ENCODE measurements around the gene GLRX3. TPM values are rescaled to one million over a fixed set of nuclear protein-coding genes. Genes with fewer than 3 reads are reported as not detected.

The GLRX3 gene
- total RNA-seq, 1 experiment from 2014 or later = 188 TPM

DNA sequence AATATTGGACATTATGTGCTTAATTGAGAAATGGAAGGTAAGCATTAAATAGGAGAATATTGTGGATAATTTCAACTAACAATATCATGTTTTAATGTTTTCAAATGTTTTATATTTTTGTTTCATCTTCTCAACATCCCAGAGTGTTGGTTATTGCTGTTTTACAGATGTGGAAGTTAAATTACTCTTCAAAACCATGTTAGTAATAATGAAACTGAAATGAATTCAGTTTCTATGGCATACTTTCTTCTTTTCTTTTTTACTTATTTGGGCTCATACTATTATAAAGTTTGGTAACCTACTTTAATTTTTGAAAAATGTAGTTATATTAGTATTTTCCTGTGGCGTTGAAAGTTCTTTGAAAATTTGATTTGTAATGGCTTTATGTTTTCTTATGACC, 4.2 kb downstream of the GLRX3 start:
- DNase-seq (ENCODE audit: low read depth, low spot score) (no peak), ATAC-seq (no peak)
- peaks cover 4% of the 10 kb centered on the region; the same call in 1 of the 2 replicates for H3K36me3 ChIP-seq (ENCODE audit: control insufficient read depth, insufficient read depth, low read length)
- ChIA-PET CTCF (no interaction called here), POLR2A (no interaction called here)
- no peak overlapping the region; the same call in 1 of the 2 replicates for H3K27ac ChIP-seq (ENCODE audit: low read length)
- no peak for TF ChIP-seq TCF7L2 (IDR thresholded peaks at IDR 0.05; ENCODE audit: low read depth, low read length)
- TF ChIP-seq SIN3A (IDR thresholded peaks at IDR 0.05; ENCODE audit: borderline replicate concordance, insufficient read depth, low read depth, low read length) = no peak
- TF ChIP-seq, protein P1, sequence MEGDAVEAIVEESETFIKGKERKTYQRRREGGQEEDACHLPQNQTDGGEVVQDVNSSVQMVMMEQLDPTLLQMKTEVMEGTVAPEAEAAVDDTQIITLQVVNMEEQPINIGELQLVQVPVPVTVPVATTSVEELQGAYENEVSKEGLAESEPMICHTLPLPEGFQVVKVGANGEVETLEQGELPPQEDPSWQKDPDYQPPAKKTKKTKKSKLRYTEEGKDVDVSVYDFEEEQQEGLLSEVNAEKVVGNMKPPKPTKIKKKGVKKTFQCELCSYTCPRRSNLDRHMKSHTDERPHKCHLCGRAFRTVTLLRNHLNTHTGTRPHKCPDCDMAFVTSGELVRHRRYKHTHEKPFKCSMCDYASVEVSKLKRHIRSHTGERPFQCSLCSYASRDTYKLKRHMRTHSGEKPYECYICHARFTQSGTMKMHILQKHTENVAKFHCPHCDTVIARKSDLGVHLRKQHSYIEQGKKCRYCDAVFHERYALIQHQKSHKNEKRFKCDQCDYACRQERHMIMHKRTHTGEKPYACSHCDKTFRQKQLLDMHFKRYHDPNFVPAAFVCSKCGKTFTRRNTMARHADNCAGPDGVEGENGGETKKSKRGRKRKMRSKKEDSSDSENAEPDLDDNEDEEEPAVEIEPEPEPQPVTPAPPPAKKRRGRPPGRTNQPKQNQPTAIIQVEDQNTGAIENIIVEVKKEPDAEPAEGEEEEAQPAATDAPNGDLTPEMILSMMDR (IDR thresholded peaks at IDR 0.05) = no peak
- no peak for TF ChIP-seq POLR2AphosphoS5 (IDR thresholded peaks at IDR 0.05; ENCODE audit: low read depth, low read length)
- TF ChIP-seq, protein P2, sequence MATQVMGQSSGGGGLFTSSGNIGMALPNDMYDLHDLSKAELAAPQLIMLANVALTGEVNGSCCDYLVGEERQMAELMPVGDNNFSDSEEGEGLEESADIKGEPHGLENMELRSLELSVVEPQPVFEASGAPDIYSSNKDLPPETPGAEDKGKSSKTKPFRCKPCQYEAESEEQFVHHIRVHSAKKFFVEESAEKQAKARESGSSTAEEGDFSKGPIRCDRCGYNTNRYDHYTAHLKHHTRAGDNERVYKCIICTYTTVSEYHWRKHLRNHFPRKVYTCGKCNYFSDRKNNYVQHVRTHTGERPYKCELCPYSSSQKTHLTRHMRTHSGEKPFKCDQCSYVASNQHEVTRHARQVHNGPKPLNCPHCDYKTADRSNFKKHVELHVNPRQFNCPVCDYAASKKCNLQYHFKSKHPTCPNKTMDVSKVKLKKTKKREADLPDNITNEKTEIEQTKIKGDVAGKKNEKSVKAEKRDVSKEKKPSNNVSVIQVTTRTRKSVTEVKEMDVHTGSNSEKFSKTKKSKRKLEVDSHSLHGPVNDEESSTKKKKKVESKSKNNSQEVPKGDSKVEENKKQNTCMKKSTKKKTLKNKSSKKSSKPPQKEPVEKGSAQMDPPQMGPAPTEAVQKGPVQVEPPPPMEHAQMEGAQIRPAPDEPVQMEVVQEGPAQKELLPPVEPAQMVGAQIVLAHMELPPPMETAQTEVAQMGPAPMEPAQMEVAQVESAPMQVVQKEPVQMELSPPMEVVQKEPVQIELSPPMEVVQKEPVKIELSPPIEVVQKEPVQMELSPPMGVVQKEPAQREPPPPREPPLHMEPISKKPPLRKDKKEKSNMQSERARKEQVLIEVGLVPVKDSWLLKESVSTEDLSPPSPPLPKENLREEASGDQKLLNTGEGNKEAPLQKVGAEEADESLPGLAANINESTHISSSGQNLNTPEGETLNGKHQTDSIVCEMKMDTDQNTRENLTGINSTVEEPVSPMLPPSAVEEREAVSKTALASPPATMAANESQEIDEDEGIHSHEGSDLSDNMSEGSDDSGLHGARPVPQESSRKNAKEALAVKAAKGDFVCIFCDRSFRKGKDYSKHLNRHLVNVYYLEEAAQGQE (IDR thresholded peaks at IDR 0.05; ENCODE audit: insufficient read depth in 1 of 2, low read depth in 2 of 2, low read length in 1 of 2) = no peak
- H3K4me1 ChIP-seq (ENCODE audit: control insufficient read depth, insufficient read depth, low read length) = peaks cover 31% of the 10 kb centered on the region
- BruUV-seq (replicated peaks) = no TSS peak
- no peak overlapping the region for H3K4me3 ChIP-seq (ENCODE audit: low read depth in 2 of 2, low read length in 2 of 2)
- H3K9me3 ChIP-seq (ENCODE audit: control insufficient read depth, insufficient read depth, low read depth, low read length) = no peaks in the 10 kb centered on the region
- no peaks in the 10 kb centered on the region for H3K27me3 ChIP-seq (ENCODE audit: control insufficient read depth, insufficient read depth, low read length)
- intact Hi-C loops (cut with micrococcal nuclease; ENCODE audit: unreplicated experiment) = no loop called here
- in situ Hi-C loops (cut with HindIII; ENCODE audit: low pct_unique_long_range_greater_than_20kb, low sequenced_read_pairs) = no loop called here

DNA sequence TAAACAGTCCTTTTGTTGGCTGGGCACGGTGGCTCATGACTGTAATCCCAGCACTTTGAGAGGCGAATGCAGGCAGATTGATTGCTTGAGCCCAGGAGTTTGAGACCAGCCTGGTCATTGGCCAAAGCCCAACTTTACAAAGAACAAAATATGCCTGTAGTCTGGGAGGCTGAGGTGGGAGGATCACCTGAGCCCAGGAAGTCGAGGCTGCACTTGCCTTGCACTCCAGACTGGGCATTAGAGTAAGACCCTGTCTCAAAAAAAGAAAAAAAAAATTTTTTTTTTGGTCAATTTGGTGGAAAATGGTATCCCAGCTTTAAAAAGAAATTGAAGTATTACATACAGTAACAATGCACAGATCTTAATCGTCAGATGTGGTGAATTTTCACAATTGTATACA, 4.8 kb downstream of the GLRX3 start:
- TF ChIP-seq SIN3A (IDR thresholded peaks at IDR 0.05; ENCODE audit: borderline replicate concordance, insufficient read depth, low read depth, low read length) = no peak
- TF ChIP-seq TCF7L2 (IDR thresholded peaks at IDR 0.05; ENCODE audit: low read depth, low read length) = no peak
- TF ChIP-seq POLR2AphosphoS5 (IDR thresholded peaks at IDR 0.05; ENCODE audit: low read depth, low read length) = no peak
- TF ChIP-seq, protein P2 (IDR thresholded peaks at IDR 0.05; ENCODE audit: insufficient read depth in 1 of 2, low read depth in 2 of 2, low read length in 1 of 2) = no peak
- TF ChIP-seq, protein P1 (IDR thresholded peaks at IDR 0.05) = no peak
- CTCF ChIA-PET = no interaction called here
- ATAC-seq (no peak), DNase-seq (ENCODE audit: low read depth, low spot score) (no peak)
- POLR2A ChIA-PET = no interaction called here
- H3K27ac ChIP-seq (ENCODE audit: low read length) = peak overlapping the region; percentile 17; the same call in 1 of the 2 replicates
- BruUV-seq (replicated peaks) = no TSS peak
- H3K27me3 ChIP-seq (ENCODE audit: control insufficient read depth, insufficient read depth, low read length) = no peaks in the 10 kb centered on the region
- in situ Hi-C loops (cut with HindIII; ENCODE audit: low pct_unique_long_range_greater_than_20kb, low sequenced_read_pairs) (no loop called here), intact Hi-C loops (cut with micrococcal nuclease; ENCODE audit: unreplicated experiment) (no loop called here)
- no peaks in the 10 kb centered on the region for H3K9me3 ChIP-seq (ENCODE audit: control insufficient read depth, insufficient read depth, low read depth, low read length)
- H3K36me3 ChIP-seq (ENCODE audit: control insufficient read depth, insufficient read depth, low read length) = peaks cover 4% of the 10 kb centered on the region; the same call in 1 of the 2 replicates
- peaks cover 28% of the 10 kb centered on the region for H3K4me1 ChIP-seq (ENCODE audit: control insufficient read depth, insufficient read depth, low read length)
- no peak overlapping the region for H3K4me3 ChIP-seq (ENCODE audit: low read depth in 2 of 2, low read length in 2 of 2)

Data from Panc1 (cell line).